ENCODE results near the gene SEZ6L. TPM values are rescaled to one million over a fixed set of nuclear protein-coding genes. Genes with fewer than 3 reads are reported as not detected.

Gene SEZ6L
- total RNA-seq, 1 experiment from 2014 or later, result 0.13 TPM

DNA sequence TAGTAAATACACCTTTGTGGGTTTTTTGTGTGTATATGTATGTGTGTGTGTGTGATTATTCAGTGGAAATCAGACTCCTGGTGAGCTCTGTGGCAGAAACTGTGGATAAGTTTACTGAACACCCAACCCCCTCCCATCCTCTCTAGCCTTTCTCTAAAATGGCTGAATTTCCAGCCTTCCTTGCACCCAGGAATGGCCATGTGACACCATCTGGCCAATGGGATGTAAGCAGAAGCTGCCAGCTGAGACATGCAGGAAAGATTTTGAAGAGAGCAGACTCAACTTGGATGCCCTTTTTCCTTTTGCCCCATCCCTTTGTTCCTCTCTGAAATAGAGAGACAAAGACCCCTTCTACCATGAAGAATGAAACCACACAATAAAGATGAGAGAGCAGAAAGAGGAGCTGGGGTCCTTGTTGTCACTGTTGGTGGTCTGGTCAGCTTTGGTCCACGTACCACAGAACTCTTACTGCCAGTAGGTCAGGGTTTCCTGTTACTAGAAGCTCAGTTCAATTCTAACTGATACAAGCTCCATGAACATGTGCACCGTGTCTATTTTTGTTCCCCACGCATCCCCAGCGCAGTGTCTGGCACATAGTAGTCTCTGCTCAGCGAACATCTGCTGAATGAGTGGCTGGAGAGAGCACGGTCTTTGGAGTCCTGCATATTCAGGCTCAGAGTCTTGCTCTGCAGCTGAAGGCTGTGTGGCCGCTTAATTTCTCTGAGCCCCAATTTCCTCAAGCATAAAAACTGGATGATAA, 57.5 kb downstream of the SEZ6L start:
- Histone ChIP-seq H2AK5ac (ENCODE audit: insufficient read length, low read length) (no peak overlapping the region), H3K27me3 (ENCODE audit: insufficient read depth, low read length) (no peaks in the 10 kb centered on the region), H2BK20ac (ENCODE audit: low read depth, low read length, poor library complexity, severe bottlenecking) (no peak overlapping the region), H3K14ac (ENCODE audit: insufficient read depth, low read length) (no peak overlapping the region; the same call in 1 of the 2 replicates), H3K9ac (ENCODE audit: extremely low read depth, insufficient read length, low read length) (no peak overlapping the region), H3T11ph (ENCODE audit: low read length) (no peak overlapping the region), H2AFZ (ENCODE audit: low read length) (no peak overlapping the region), H3K79me1 (ENCODE audit: insufficient read depth, low read depth, low read length, poor library complexity, severe bottlenecking) (no peaks in the 10 kb centered on the region), H2BK12ac (ENCODE audit: insufficient read length, low read depth, low read length) (no peak overlapping the region), H4K8ac (replicated peaks; ENCODE audit: insufficient read length, low read depth, low read length) (no peak overlapping the region), H3K4ac (ENCODE audit: low read depth, low read length) (no peak overlapping the region), H3K9me3 (ENCODE audit: control insufficient read depth, low read depth, low read length) (no peaks in the 10 kb centered on the region), H3K27ac (ENCODE audit: insufficient read length, low read depth, low read length) (no peak overlapping the region), H2BK120ac (ENCODE audit: low read depth, low read length, poor library complexity, severe bottlenecking) (no peak overlapping the region), H4K5ac (ENCODE audit: insufficient read length, low read depth, low read length) (no peak overlapping the region), H3K56ac (ENCODE audit: insufficient read length, low read depth, low read length) (no peak overlapping the region), H3K18ac (ENCODE audit: insufficient read length, low read depth, low read length) (no peak overlapping the region), H3K23me2 (ENCODE audit: insufficient read length, low read depth, low read length, poor library complexity, severe bottlenecking) (no peaks in the 10 kb centered on the region), H3K4me1 (ENCODE audit: insufficient read depth, low read length) (no peaks in the 10 kb centered on the region), H3K4me2 (ENCODE audit: insufficient read depth, insufficient read length, low read length) (no peak overlapping the region), H2BK15ac (ENCODE audit: low read depth, low read length) (no peak overlapping the region), H3K23ac (ENCODE audit: insufficient read length, low read depth, low read length) (no peak overlapping the region), H2BK5ac (ENCODE audit: insufficient read length, low read length) (no peak overlapping the region), H4K20me1 (ENCODE audit: control insufficient read depth, insufficient read depth, insufficient read length) (no peaks in the 10 kb centered on the region), H4K91ac (ENCODE audit: insufficient read length, low read depth, low read length) (no peak overlapping the region), H3K79me2 (ENCODE audit: insufficient read depth, low read length) (no peaks in the 10 kb centered on the region)
- DNase-seq, result no peak
- peaks cover 5 to 7% of the 10 kb centered on the region in 2 experiments; a peak in 3 of 5 replicates for H3K9me3 Mint-ChIP-seq
- WGBS (ENCODE audit: extremely low coverage, insufficient read length, low lambda C conversion rate), result no CpG with 5 or more reads among the region's 7 CpGs
- H3K27ac Mint-ChIP-seq, result no peak overlapping the region
- peaks cover 30% of the 10 kb centered on the region for H3K27me3 Mint-ChIP-seq (ENCODE audit: low read depth)
- no peaks in the 10 kb centered on the region for H3K36me3 Mint-ChIP-seq (ENCODE audit: insufficient read depth in 1 of 3, low read depth in 3 of 3)
- no peak overlapping the region for H3K4me3 Mint-ChIP-seq
- TF ChIP-seq, protein P1, sequence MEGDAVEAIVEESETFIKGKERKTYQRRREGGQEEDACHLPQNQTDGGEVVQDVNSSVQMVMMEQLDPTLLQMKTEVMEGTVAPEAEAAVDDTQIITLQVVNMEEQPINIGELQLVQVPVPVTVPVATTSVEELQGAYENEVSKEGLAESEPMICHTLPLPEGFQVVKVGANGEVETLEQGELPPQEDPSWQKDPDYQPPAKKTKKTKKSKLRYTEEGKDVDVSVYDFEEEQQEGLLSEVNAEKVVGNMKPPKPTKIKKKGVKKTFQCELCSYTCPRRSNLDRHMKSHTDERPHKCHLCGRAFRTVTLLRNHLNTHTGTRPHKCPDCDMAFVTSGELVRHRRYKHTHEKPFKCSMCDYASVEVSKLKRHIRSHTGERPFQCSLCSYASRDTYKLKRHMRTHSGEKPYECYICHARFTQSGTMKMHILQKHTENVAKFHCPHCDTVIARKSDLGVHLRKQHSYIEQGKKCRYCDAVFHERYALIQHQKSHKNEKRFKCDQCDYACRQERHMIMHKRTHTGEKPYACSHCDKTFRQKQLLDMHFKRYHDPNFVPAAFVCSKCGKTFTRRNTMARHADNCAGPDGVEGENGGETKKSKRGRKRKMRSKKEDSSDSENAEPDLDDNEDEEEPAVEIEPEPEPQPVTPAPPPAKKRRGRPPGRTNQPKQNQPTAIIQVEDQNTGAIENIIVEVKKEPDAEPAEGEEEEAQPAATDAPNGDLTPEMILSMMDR (conservative IDR thresholded peaks at IDR 0.05), result no peak
- no peaks in the 10 kb centered on the region for H3K4me1 Mint-ChIP-seq
